ENCODE measurements around the gene NAP1L4. TPM values are rescaled to one million over a fixed set of nuclear protein-coding genes. Genes with fewer than 3 reads are reported as not detected.
A peak's percentile ranks its signal among the peaks of the same experiment; 100 is the strongest.

The NAP1L4 gene
- polyA plus RNA-seq, 1 of the 3 experiments (the other 2 are of a cell fraction): 104 TPM

DNA sequence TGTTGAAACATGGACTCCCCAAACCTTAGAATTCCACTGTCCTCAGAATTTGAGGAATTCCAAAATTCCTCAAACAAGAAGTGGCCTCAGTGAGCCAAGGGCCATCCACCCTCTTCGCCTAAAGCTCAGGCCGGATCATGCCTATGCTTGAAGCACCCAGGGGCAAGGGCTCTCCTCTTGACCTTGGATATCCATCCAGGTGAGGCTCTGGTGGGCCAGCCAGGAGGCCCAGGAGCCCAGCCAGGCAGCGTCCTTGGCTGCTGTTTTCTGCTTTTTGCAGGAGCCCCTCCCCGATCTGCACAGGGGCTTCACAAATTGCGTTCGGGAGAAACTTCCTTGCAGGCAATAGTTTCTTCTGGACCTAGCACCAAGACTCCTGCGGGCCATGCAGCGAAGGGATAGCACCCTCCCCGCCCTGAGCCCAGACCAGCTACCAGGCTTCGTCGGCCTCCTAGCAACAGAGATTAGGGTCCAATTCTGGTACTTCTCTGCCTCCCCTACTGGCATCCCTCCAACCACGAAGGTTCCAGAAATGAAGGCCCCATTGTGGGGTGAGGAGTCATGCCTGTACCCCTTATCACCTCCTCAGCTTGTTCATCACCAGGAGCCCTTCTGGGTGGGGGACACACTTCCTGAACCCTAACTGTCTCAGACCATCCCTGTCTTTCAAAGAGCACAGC lies 64.9 kb downstream of the NAP1L4 start:
- Histone ChIP-seq H3K4me2 (peak overlapping the region; percentile 89), H3K36me3 (replicated peaks in 1 of 2; ENCODE audit: control insufficient read depth in 1 of 2, insufficient read depth in 2 of 2, low read length in 1 of 2) (no peaks in the 10 kb centered on the region), H3F3A (replicated peaks; ENCODE audit: insufficient read depth) (no peaks in the 10 kb centered on the region), H3K27ac (ENCODE audit: low read depth in 2 of 2, low read length in 1 of 2) (no peak overlapping the region), H3K9me3 (no peaks in the 10 kb centered on the region), H3K9me2 (no peaks in the 10 kb centered on the region), H3K9ac (no peak overlapping the region), H2AFZ (ENCODE audit: low read depth) (no peak overlapping the region), H4K20me1 (ENCODE audit: insufficient read depth) (no peaks in the 10 kb centered on the region), H3K4me1 (ENCODE audit: control insufficient read depth in 1 of 2, insufficient read depth in 2 of 2, low read depth in 1 of 2, low read length in 1 of 2) (peaks cover 0 to 26% of the 10 kb centered on the region in 2 experiments; a peak in 1 of 4 replicates), H3K27me3 (ENCODE audit: insufficient read depth) (no peaks in the 10 kb centered on the region), H3K4me3 (ENCODE audit: low read depth in 2 of 2, low read length in 1 of 2) (no peak overlapping the region), H3K79me2 (ENCODE audit: insufficient read depth) (0 out of 2 replicates have a peak, but pooled peaks cover 2% of the 10 kb centered on the region)
- no peak for DNase-seq
- TF ChIP-seq FOXJ3 (CRISPR knock-in tag; IDR thresholded peaks at IDR 0.05) (no peak), EZH2phosphoT487 (IDR thresholded peaks at IDR 0.05; ENCODE audit: borderline replicate concordance, low read depth) (no peak), SIN3A (IDR thresholded peaks at IDR 0.05; ENCODE audit: borderline replicate concordance, low read depth, low read length) (no peak), GATA2 (CRISPR knock-in tag; IDR thresholded peaks at IDR 0.05) (no peak), SMC3 (IDR thresholded peaks at IDR 0.05; ENCODE audit: low read depth, low read length) (no peak), POLR2AphosphoS5 (IDR thresholded peaks at IDR 0.05; ENCODE audit: low read depth, low read length) (no peak), RFX5 (IDR thresholded peaks at IDR 0.05; ENCODE audit: low read length) (no peak), TEAD4 (IDR thresholded peaks at IDR 0.05; ENCODE audit: borderline replicate concordance, insufficient read depth) (no peak)
- TF ChIP-seq, protein P1, sequence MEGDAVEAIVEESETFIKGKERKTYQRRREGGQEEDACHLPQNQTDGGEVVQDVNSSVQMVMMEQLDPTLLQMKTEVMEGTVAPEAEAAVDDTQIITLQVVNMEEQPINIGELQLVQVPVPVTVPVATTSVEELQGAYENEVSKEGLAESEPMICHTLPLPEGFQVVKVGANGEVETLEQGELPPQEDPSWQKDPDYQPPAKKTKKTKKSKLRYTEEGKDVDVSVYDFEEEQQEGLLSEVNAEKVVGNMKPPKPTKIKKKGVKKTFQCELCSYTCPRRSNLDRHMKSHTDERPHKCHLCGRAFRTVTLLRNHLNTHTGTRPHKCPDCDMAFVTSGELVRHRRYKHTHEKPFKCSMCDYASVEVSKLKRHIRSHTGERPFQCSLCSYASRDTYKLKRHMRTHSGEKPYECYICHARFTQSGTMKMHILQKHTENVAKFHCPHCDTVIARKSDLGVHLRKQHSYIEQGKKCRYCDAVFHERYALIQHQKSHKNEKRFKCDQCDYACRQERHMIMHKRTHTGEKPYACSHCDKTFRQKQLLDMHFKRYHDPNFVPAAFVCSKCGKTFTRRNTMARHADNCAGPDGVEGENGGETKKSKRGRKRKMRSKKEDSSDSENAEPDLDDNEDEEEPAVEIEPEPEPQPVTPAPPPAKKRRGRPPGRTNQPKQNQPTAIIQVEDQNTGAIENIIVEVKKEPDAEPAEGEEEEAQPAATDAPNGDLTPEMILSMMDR (IDR thresholded peaks at IDR 0.05): no peak
- TF ChIP-seq, protein P2, sequence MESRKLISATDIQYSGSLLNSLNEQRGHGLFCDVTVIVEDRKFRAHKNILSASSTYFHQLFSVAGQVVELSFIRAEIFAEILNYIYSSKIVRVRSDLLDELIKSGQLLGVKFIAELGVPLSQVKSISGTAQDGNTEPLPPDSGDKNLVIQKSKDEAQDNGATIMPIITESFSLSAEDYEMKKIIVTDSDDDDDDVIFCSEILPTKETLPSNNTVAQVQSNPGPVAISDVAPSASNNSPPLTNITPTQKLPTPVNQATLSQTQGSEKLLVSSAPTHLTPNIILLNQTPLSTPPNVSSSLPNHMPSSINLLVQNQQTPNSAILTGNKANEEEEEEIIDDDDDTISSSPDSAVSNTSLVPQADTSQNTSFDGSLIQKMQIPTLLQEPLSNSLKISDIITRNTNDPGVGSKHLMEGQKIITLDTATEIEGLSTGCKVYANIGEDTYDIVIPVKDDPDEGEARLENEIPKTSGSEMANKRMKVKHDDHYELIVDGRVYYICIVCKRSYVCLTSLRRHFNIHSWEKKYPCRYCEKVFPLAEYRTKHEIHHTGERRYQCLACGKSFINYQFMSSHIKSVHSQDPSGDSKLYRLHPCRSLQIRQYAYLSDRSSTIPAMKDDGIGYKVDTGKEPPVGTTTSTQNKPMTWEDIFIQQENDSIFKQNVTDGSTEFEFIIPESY (IDR thresholded peaks at IDR 0.05; ENCODE audit: borderline replicate concordance, low read depth): no peak
- POLR2A ChIA-PET: no interaction called here
- WGBS (ENCODE audit: low lambda C conversion rate): 96% methylated on average over 4 of the region's 12 CpGs
- CTCF ChIA-PET: interaction anchor here (0.7 to 1.4 kb wide), 4 partner anchors 164 to 515 kb away, joined by 3 to 5 read pairs (median 4); no protein-coding TSS in a partner anchor

DNA sequence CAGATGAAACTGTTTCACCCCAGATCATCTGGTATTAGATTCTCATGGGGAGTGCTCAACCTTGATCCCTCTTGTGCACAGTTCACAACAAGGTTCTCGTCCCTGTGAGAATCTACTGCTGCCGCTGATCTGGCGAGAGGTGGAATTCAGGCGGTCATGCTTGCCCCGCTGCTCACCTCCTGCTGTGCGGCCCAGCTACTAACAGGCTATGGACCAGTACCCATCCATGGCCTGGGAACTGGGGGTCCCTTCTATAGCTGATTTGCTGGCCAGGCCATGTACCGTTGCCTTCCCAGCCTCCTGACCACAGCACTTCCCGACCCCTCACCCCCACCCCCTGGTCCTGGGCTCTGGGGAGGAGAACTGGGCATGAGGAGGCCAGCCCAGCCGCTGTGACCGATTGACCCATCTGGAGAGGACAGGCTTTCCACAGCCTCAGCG lies 65.5 kb downstream of the NAP1L4 start:
- Histone ChIP-seq H3K9ac (no peak overlapping the region), H3K9me3 (no peaks in the 10 kb centered on the region), H3K79me2 (ENCODE audit: insufficient read depth) (0 out of 2 replicates have a peak, but pooled peaks cover 2% of the 10 kb centered on the region), H3K27ac (ENCODE audit: low read depth in 2 of 2, low read length in 1 of 2) (no peak overlapping the region), H3K4me1 (ENCODE audit: control insufficient read depth in 1 of 2, insufficient read depth in 2 of 2, low read depth in 1 of 2, low read length in 1 of 2) (peaks cover 0 to 26% of the 10 kb centered on the region in 2 experiments; a peak in 1 of 4 replicates), H3F3A (replicated peaks; ENCODE audit: insufficient read depth) (no peaks in the 10 kb centered on the region), H2AFZ (ENCODE audit: low read depth) (no peak overlapping the region), H3K4me2 (no peak overlapping the region), H3K27me3 (ENCODE audit: insufficient read depth) (no peaks in the 10 kb centered on the region), H3K4me3 (ENCODE audit: low read depth in 2 of 2, low read length in 1 of 2) (no peak overlapping the region), H4K20me1 (ENCODE audit: insufficient read depth) (no peaks in the 10 kb centered on the region), H3K9me2 (no peaks in the 10 kb centered on the region), H3K36me3 (replicated peaks in 1 of 2; ENCODE audit: control insufficient read depth in 1 of 2, insufficient read depth in 2 of 2, low read length in 1 of 2) (no peaks in the 10 kb centered on the region)
- 94% methylated on average over 3 of the region's 11 CpGs for WGBS (ENCODE audit: low lambda C conversion rate)
- DNase-seq: no peak
- ChIA-PET POLR2A (no interaction called here), CTCF (interaction anchor here (0.7 to 1.4 kb wide), 4 partner anchors 165 to 515 kb away, joined by 3 to 5 read pairs (median 4); no protein-coding TSS in a partner anchor)
- no peak for TF ChIP-seq EZH2phosphoT487 (IDR thresholded peaks at IDR 0.05; ENCODE audit: borderline replicate concordance, low read depth)
- no peak for TF ChIP-seq GATA2 (CRISPR knock-in tag; IDR thresholded peaks at IDR 0.05)
- no peak for TF ChIP-seq FOSL2 (IDR thresholded peaks at IDR 0.05; ENCODE audit: borderline replicate concordance, low read depth)
- TF ChIP-seq RCOR1 (IDR thresholded peaks at IDR 0.05; ENCODE audit: low read length): no peak
- TF ChIP-seq, protein P3, sequence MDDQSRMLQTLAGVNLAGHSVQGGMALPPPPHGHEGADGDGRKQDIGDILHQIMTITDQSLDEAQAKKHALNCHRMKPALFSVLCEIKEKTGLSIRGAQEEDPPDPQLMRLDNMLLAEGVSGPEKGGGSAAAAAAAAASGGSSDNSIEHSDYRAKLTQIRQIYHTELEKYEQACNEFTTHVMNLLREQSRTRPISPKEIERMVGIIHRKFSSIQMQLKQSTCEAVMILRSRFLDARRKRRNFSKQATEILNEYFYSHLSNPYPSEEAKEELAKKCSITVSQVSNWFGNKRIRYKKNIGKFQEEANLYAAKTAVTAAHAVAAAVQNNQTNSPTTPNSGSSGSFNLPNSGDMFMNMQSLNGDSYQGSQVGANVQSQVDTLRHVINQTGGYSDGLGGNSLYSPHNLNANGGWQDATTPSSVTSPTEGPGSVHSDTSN (IDR thresholded peaks at IDR 0.05): no peak
- TF ChIP-seq RXRA (IDR thresholded peaks at IDR 0.05; ENCODE audit: borderline replicate concordance, low read depth): no peak
- no peak for TF ChIP-seq MXI1 (IDR thresholded peaks at IDR 0.05; ENCODE audit: low read depth, low read length)
- no peak for TF ChIP-seq TAF1 (IDR thresholded peaks at IDR 0.05; ENCODE audit: borderline replicate concordance, low read depth, low read length)
- TF ChIP-seq EP300 (IDR thresholded peaks at IDR 0.05; ENCODE audit: borderline replicate concordance in 1 of 2, low read depth in 1 of 2, low read length in 1 of 2): no peak
- TF ChIP-seq, protein P4, sequence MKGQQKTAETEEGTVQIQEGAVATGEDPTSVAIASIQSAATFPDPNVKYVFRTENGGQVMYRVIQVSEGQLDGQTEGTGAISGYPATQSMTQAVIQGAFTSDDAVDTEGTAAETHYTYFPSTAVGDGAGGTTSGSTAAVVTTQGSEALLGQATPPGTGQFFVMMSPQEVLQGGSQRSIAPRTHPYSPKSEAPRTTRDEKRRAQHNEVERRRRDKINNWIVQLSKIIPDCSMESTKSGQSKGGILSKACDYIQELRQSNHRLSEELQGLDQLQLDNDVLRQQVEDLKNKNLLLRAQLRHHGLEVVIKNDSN (IDR thresholded peaks at IDR 0.05; ENCODE audit: borderline replicate concordance, low read depth): no peak
- TF ChIP-seq NFIC (IDR thresholded peaks at IDR 0.05; ENCODE audit: borderline replicate concordance): no peak
- TF ChIP-seq, protein P5, sequence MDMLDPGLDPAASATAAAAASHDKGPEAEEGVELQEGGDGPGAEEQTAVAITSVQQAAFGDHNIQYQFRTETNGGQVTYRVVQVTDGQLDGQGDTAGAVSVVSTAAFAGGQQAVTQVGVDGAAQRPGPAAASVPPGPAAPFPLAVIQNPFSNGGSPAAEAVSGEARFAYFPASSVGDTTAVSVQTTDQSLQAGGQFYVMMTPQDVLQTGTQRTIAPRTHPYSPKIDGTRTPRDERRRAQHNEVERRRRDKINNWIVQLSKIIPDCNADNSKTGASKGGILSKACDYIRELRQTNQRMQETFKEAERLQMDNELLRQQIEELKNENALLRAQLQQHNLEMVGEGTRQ (IDR thresholded peaks at IDR 0.05; ENCODE audit: borderline replicate concordance, low read depth, low read length): no peak

Data from SK-N-SH (cell line).